GM12878 (cell line): Measurements from ENCODE around the gene SVBP. TPM values are rescaled to one million over a fixed set of nuclear protein-coding genes. Genes with fewer than 3 reads are reported as not detected.

Experiments
- ATAC-seq: fragments of 200-7000 bp; cut with Tn5 transposase; 3 replicates; pipeline ENCODE4 v1.9.1; 2020; ENCODE audit warnings: mild to moderate bottlenecking, moderate library complexity
- BruUV-seq: library from RNA; stranded (reverse); fragments of 400-500 nt; replicated peaks from 2 replicates; lab custom pipeline; 2021; lab: Mats Ljungman, UMichigan
- CTCF ChIA-PET: fragments of 300-600 bp; sonication (Branson Sonifier 250); formaldehyde crosslinking; extraction: SDS; loops from one replicate; lab custom pipeline; 2021; ENCODE audit warnings: inconsistent platforms; lab: Yijun Ruan, JAX
- POLR2A ChIA-PET: fragments of 350-600 bp; formaldehyde crosslinking; extraction: SDS; loops from one replicate; lab custom pipeline; 2021; ENCODE audit warnings: inconsistent platforms; lab: Charles Lee
- RAD21 ChIA-PET: fragments of 300-600 bp; sonication (Branson Sonifier 250); formaldehyde crosslinking; loops from one replicate; lab custom pipeline; 2023; ENCODE audit warnings: antibody characterized with exemption; ENCODE audit not compliant: unreplicated experiment; lab: Charles Lee
- SMC1A ChIA-PET: fragments of 300-600 bp; sonication (Branson Sonifier 250); formaldehyde crosslinking; loops from one replicate; lab custom pipeline; 2023; ENCODE audit not compliant: unreplicated experiment, uncharacterized antibody; lab: Charles Lee
- DNase-seq: peaks from one replicate; pipeline ENCODE4 v3.0.0-alpha.2; 2011; ENCODE audit warnings: low read depth, low spot score
- FAIRE-seq: peaks from 3 replicates; lab custom pipeline; 2011; peaks lifted over from hg19 to GRCh38; lab: Jason Lieb, UNC
- H2AFZ ChIP-seq: 2 replicates; pipeline ENCODE4 v1.6.0; 2011; ENCODE audit warnings: low read depth, low read length, control low read depth; ENCODE audit not compliant: control insufficient read depth
- H3K27ac ChIP-seq: 2 replicates; pipeline ENCODE4 v1.5.1; 2011; ENCODE audit warnings: control low read depth; ENCODE audit not compliant: control insufficient read depth, insufficient read depth
- H3K27me3 ChIP-seq, 2 experiments: replicated peaks in 1 of 2; 2 replicates each; pipeline versions ENCODE4 v1.6.0 to v1.6.1; 2011; ENCODE audit warnings: low read length in 1 of 2; ENCODE audit not compliant: control insufficient read depth in 2 of 2, insufficient read depth in 2 of 2
- H3K36me3 ChIP-seq, 2 experiments: 2 replicates each; pipeline ENCODE4 v1.5.1; 2011; ENCODE audit warnings: low read length in 1 of 2; ENCODE audit not compliant: control insufficient read depth in 2 of 2, insufficient read depth in 2 of 2
- H3K4me1 ChIP-seq: 2 replicates; pipeline ENCODE4 v1.6.1; 2011; ENCODE audit warnings: mild to moderate bottlenecking, low read length, moderate library complexity, mixed read lengths; ENCODE audit not compliant: control insufficient read depth, insufficient read depth
- H3K4me2 ChIP-seq: 2 replicates; pipeline ENCODE4 v1.6.0; 2011; ENCODE audit warnings: control low read depth; ENCODE audit not compliant: control insufficient read depth, insufficient read depth
- H3K4me3 ChIP-seq: fragments of 200-600 bp; sonication (generic); 2 replicates; pipeline ENCODE4 v1.5.1; 2016
- H3K79me2 ChIP-seq: 2 replicates; pipeline ENCODE4 v1.6.0; 2011; ENCODE audit warnings: low read length; ENCODE audit not compliant: control insufficient read depth, insufficient read depth
- H3K9ac ChIP-seq: 2 replicates; pipeline ENCODE4 v1.8.0; 2011; ENCODE audit warnings: low read length, control low read depth, mixed read lengths; ENCODE audit not compliant: control insufficient read depth, insufficient read depth
- H3K9me3 ChIP-seq: replicated peaks from 3 replicates; pipeline ENCODE4 v1.5.1; 2011; ENCODE audit warnings: mild to moderate bottlenecking, low read length; ENCODE audit not compliant: control insufficient read depth, insufficient read depth
- H4K20me1 ChIP-seq: 2 replicates; pipeline ENCODE4 v1.6.0; 2011; ENCODE audit not compliant: control insufficient read depth, insufficient read depth
- BHLHE40 ChIP-seq, 2 experiments: fragments of 450-650 bp in 1 of 2; IDR thresholded peaks; 2 replicates each; pipeline ENCODE4 v1.6.1; 2011 to 2017; ENCODE audit warnings: low read depth in 2 of 2, borderline replicate concordance in 1 of 2, improper control_type of control experiment in 1 of 2, low read length in 1 of 2, mild to moderate bottlenecking in 1 of 2
- CHD1 ChIP-seq: IDR thresholded peaks from 2 replicates; pipeline ENCODE4 v1.6.1; 2012; ENCODE audit warnings: low read depth, low read length, improper control_type of control experiment
- DPF2 ChIP-seq: fragments of 450-650 bp; IDR thresholded peaks from 2 replicates; pipeline ENCODE4 v1.6.1; 2017; ENCODE audit warnings: mild to moderate bottlenecking
- E2F8 ChIP-seq: fragments of 450-650 bp; IDR thresholded peaks from 2 replicates; pipeline ENCODE4 v1.6.1; 2018; ENCODE audit warnings: mild to moderate bottlenecking, low read depth, moderate library complexity; ENCODE audit not compliant: partially characterized antibody
- EGR1 ChIP-seq, 2 experiments: IDR thresholded peaks; 1 replicate in 1 of 2; 2 replicates in 1 of 2; pipeline ENCODE4 v1.6.1; 2011 to 2012; ENCODE audit warnings: low read depth in 2 of 2, low read length in 2 of 2, borderline replicate concordance in 1 of 2, mild to moderate bottlenecking in 1 of 2, moderate library complexity in 1 of 2
- NR2C2 ChIP-seq: IDR thresholded peaks from 2 replicates; pipeline ENCODE4 v1.6.1; 2011; ENCODE audit warnings: borderline replicate concordance, low read depth; ENCODE audit not compliant: control insufficient read depth, insufficient read length
- RCOR1 ChIP-seq: conservative IDR thresholded peaks from 2 replicates; pipeline ENCODE4 v1.6.1; 2012; ENCODE audit warnings: low read depth, low read length, improper control_type of control experiment
- RELA ChIP-seq: fragments of 450-650 bp; IDR thresholded peaks from 2 replicates; pipeline ENCODE4 v1.8.0; 2014; ENCODE audit warnings: borderline replicate concordance; ENCODE audit not compliant: partially characterized antibody
- RUNX3 ChIP-seq: IDR thresholded peaks from 2 replicates; pipeline ENCODE4 v1.6.1; 2012; ENCODE audit warnings: low read length, inconsistent platforms
- ZNF217 ChIP-seq: fragments of 450-650 bp; IDR thresholded peaks from 2 replicates; pipeline ENCODE4 v1.6.1; 2017; ENCODE audit warnings: antibody characterized with exemption, mild to moderate bottlenecking
- WGBS: methylation state at CpG from one replicate; pipeline ENCODE4 v1.1.6; 2016; ENCODE audit warnings: low lambda C conversion rate; ENCODE audit not compliant: insufficient replicate concordance, insufficient coverage; ENCODE audit errors: missing lambda C conversion rate; 5-methylcytosine and 5-hydroxymethylcytosine counted together
- in situ Hi-C: fragments of 300-500 bp; cut with MboI; formaldehyde crosslinking; loops from 9 replicates; pipeline ENCODE4 v1.14.3; 2018; ENCODE audit warnings: mixed read lengths
- intact Hi-C: fragments of 100-400 bp; cut with micrococcal nuclease; formaldehyde crosslinking; loops from one replicate; pipeline ENCODE4 v1.14.2; 2022; ENCODE audit not compliant: unreplicated experiment
- polyA plus RNA-seq, 11 experiments: library from polyadenylated mRNA; depleted of rRNA in 4 of 11; unstranded in 6 of 11; stranded (reverse) in 5 of 11; fragments of >200 nt; fragmentation: Nextera tagmentation in 4 of 11; fragmentation: Illumina TruSeq in 1 of 11; extraction: Ambion mirVana in 4 of 11; extraction: Trizol in 1 of 11; gene quantifications; 1 replicate in 1 of 11; 2 replicates in 10 of 11; pipeline versions ENCODE4 v1.2.1 to v1.2.3, GENCODE V29; 2011 to 2016; ENCODE audit warnings: inconsistent platforms in 2 of 11, missing spikeins in 2 of 11, low read depth in 1 of 11
- total RNA-seq, 4 experiments: library from RNA; depleted of rRNA in 3 of 4; stranded (reverse); fragments of >200 nt in 3 of 4; fragmentation: Illumina TruSeq in 1 of 4; extraction: Trizol in 1 of 4; gene quantifications; 2 replicates each; pipeline versions ENCODE4 v1.2.1 to v1.2.3, GENCODE V29; 2013 to 2021
- TF ChIP-seq, protein P1 (sequence below): fragments of 150-350 bp; IDR thresholded peaks from 2 replicates; pipeline ENCODE4 v1.6.1; 2014; ENCODE audit warnings: mild to moderate bottlenecking, low read depth, low read length
- TF ChIP-seq, protein P2 (sequence below): fragments of 450-650 bp; IDR thresholded peaks from 2 replicates; pipeline ENCODE4 v1.6.1; 2017; ENCODE audit warnings: mild to moderate bottlenecking, moderate library complexity

The SVBP gene
- total and polyA plus RNA-seq, 10 of the 15 experiments (the other 5 are each of a cell fraction or from before 2014, with no cell fraction given): 12.6 to 29.5 (median 19.8) TPM

DNA sequence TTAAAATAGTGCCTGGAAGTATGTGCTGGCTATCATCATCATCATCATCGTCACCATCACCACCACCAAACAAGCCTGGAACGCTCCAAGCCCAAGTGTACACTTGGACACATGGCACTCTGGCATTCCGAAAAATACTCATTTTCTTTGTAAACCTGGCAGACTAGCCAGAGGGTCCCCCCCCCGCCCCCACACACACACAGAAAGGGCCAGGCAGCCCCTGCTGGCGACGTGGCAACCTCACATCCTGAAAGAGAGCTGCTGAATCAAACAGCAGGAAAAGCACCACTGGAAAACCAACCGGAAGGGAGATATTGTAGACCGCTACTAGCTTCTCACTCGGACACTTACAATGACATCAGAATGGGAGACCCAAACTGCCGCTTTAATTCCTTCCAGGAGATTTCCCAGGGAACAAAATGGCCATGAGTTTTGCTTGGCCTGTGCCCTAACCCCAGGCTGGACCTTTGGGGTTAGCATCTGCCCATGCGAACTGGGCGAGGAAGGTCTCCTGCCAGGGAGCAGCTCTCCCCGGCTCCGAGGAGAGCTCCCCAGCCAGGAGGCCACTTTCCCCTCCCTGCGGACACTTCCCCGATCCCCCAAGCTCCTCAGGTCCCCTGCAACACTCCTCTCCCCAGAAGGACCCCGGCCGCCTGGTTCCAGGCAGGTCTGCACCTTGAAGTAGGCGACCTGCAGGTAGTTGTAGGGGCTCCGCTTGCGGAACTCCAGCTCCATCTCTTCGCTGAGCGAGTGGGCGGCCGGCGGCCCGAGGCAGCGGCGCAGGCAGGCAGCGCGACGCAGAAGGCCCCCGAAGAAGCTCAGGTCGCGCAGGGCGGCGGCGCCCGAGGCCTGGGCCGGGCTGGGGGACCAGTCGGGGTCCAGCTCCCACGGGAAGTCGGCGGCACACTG lies 51.1 kb downstream of the SVBP start:
- Histone ChIP-seq H3K9ac (peak overlapping the region; percentile 84), H3K27me3 (no peaks in the 10 kb centered on the region), H3K9me3 (no peaks in the 10 kb centered on the region), H3K79me2 (peaks cover 62% of the 10 kb centered on the region), H4K20me1 (no peaks in the 10 kb centered on the region), H3K4me2 (peak overlapping the region; percentile 76), H3K36me3 (peaks cover 0 to 6% of the 10 kb centered on the region in 2 experiments; a peak in 1 of 4 replicates), H3K4me1 (peaks cover 4% of the 10 kb centered on the region; the same call in 1 of the 2 replicates), H3K27ac (peak overlapping the region; percentile 57), H3K4me3 (peak overlapping the region; percentile 95), H2AFZ (peak overlapping the region; percentile 94)
- ChIA-PET CTCF (interaction anchor here (0.7 to 3.5 kb wide), 17 partner anchors 8 to 432 kb away, joined by 3 to 21 read pairs (median 4); partner anchors contain the start of gene ZNF691), POLR2A (interaction anchor here (0.5 to 3.8 kb wide), 38 partner anchors 9 to 1477 kb away, joined by 3 to 53 read pairs (median 4); partner anchors contain the start of genes CCDC30, CFAP57, EBNA1BP2 and ERMAP), SMC1A (interaction anchor here (0.6 to 4.0 kb wide), 18 partner anchors 10 to 308 kb away, joined by 3 to 21 read pairs (median 4); partner anchors contain the start of genes PPIH, YBX1 and ZNF691), RAD21 (interaction anchor here (0.6 to 4.3 kb wide), 22 partner anchors 9 to 434 kb away, joined by 3 to 25 read pairs (median 5); partner anchors contain the start of genes CCDC30, ERMAP, PPIH and SVBP)
- no TSS peak for BruUV-seq
- WGBS: 1% methylated on average over 44 of the region's 44 CpGs
- DNase-seq: no peak
- intact Hi-C loops (loop anchor here (2.0 to 5.0 kb wide), 3 partner anchors 51 to 84 kb away; partner anchors contain the start of genes ERMAP, SVBP, YBX1 and ZNF691), in situ Hi-C loops (no loop called here)
- no peak for FAIRE-seq
- peak; percentile 45 for ATAC-seq
- TF ChIP-seq RELA (no peak), NR2C2 (no peak), ZNF217 (no peak), BHLHE40 (IDR thresholded peaks at IDR 0.05; ENCODE audit: borderline replicate concordance in 1 of 2, low read depth in 2 of 2, low read length in 1 of 2) (no peak), CHD1 (peak; percentile 58; the same call in 1 of the 2 replicates), RUNX3 (no peak), E2F8 (no peak), EGR1 (IDR thresholded peaks at IDR 0.05; ENCODE audit: borderline replicate concordance in 1 of 2, low read depth in 2 of 2, low read length in 2 of 2) (peak in 1 of 2 experiments; percentile 83; a peak in 2 of 3 replicates), DPF2 (peak; percentile 65), RCOR1 (0 out of 2 replicates have a peak, but pooled peaks have one; percentile 24)
- TF ChIP-seq, protein P1, sequence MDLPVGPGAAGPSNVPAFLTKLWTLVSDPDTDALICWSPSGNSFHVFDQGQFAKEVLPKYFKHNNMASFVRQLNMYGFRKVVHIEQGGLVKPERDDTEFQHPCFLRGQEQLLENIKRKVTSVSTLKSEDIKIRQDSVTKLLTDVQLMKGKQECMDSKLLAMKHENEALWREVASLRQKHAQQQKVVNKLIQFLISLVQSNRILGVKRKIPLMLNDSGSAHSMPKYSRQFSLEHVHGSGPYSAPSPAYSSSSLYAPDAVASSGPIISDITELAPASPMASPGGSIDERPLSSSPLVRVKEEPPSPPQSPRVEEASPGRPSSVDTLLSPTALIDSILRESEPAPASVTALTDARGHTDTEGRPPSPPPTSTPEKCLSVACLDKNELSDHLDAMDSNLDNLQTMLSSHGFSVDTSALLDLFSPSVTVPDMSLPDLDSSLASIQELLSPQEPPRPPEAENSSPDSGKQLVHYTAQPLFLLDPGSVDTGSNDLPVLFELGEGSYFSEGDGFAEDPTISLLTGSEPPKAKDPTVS: no peak
- TF ChIP-seq, protein P2, sequence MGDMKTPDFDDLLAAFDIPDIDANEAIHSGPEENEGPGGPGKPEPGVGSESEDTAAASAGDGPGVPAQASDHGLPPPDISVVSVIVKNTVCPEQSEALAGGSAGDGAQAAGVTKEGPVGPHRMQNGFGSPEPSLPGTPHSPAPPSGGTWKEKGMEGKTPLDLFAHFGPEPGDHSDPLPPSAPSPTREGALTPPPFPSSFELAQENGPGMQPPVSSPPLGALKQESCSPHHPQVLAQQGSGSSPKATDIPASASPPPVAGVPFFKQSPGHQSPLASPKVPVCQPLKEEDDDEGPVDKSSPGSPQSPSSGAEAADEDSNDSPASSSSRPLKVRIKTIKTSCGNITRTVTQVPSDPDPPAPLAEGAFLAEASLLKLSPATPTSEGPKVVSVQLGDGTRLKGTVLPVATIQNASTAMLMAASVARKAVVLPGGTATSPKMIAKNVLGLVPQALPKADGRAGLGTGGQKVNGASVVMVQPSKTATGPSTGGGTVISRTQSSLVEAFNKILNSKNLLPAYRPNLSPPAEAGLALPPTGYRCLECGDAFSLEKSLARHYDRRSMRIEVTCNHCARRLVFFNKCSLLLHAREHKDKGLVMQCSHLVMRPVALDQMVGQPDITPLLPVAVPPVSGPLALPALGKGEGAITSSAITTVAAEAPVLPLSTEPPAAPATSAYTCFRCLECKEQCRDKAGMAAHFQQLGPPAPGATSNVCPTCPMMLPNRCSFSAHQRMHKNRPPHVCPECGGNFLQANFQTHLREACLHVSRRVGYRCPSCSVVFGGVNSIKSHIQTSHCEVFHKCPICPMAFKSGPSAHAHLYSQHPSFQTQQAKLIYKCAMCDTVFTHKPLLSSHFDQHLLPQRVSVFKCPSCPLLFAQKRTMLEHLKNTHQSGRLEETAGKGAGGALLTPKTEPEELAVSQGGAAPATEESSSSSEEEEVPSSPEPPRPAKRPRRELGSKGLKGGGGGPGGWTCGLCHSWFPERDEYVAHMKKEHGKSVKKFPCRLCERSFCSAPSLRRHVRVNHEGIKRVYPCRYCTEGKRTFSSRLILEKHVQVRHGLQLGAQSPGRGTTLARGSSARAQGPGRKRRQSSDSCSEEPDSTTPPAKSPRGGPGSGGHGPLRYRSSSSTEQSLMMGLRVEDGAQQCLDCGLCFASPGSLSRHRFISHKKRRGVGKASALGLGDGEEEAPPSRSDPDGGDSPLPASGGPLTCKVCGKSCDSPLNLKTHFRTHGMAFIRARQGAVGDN: 0 out of 2 replicates have a peak, but pooled peaks have one; percentile 43
